GM23248 (cell line): ENCODE results near the gene P3H3. TPM values are rescaled to one million over a fixed set of nuclear protein-coding genes. Genes with fewer than 3 reads are reported as not detected.

ENCODE experiments used
- DNase-seq: peaks from one replicate; pipeline ENCODE4 v3.0.0-alpha.2; 2015
- H2AFZ ChIP-seq: fragments of 200-600 bp; sonication (generic); 2 replicates; pipeline ENCODE4 v1.6.1; 2016; ENCODE audit warnings: antibody characterized with exemption
- H3F3A ChIP-seq: fragments of 200-600 bp; sonication (generic); 2 replicates; pipeline ENCODE4 v1.6.1; 2016; ENCODE audit warnings: mild to moderate bottlenecking, antibody characterized with exemption, mixed run types; ENCODE audit not compliant: insufficient read depth
- H3K27ac ChIP-seq: fragments of 200-600 bp; sonication (generic); 2 replicates; pipeline ENCODE4 v1.5.1; 2016; ENCODE audit warnings: mild to moderate bottlenecking
- H3K27me3 ChIP-seq: fragments of 200-600 bp; sonication (generic); replicated peaks from 2 replicates; pipeline ENCODE4 v1.6.1; 2016; ENCODE audit warnings: mild to moderate bottlenecking; ENCODE audit not compliant: insufficient read depth
- H3K36me3 ChIP-seq: fragments of 200-600 bp; sonication (generic); 2 replicates; pipeline ENCODE4 v1.6.1; 2016; ENCODE audit warnings: low read depth, mild to moderate bottlenecking
- H3K4me1 ChIP-seq: fragments of 200-600 bp; sonication (generic); 2 replicates; pipeline ENCODE4 v1.6.1; 2016; ENCODE audit warnings: mild to moderate bottlenecking; ENCODE audit not compliant: insufficient read depth
- H3K4me2 ChIP-seq: fragments of 200-600 bp; sonication (generic); one replicate; pipeline ENCODE4 v1.6.1; 2016; ENCODE audit warnings: mild to moderate bottlenecking; ENCODE audit not compliant: unreplicated experiment
- H3K4me3 ChIP-seq: fragments of 200-600 bp; sonication (generic); 2 replicates; pipeline ENCODE4 v1.5.1; 2016; ENCODE audit warnings: mild to moderate bottlenecking
- H3K79me2 ChIP-seq: fragments of 200-600 bp; sonication (generic); 2 replicates; pipeline ENCODE4 v1.6.1; 2016; ENCODE audit warnings: mild to moderate bottlenecking; ENCODE audit not compliant: insufficient read depth
- H3K9ac ChIP-seq: fragments of 200-600 bp; sonication (generic); 2 replicates; pipeline ENCODE4 v1.6.1; 2016; ENCODE audit warnings: mild to moderate bottlenecking
- H3K9me2 ChIP-seq: fragments of 200-600 bp; sonication (generic); 2 replicates; pipeline ENCODE4 v1.6.1; 2016; ENCODE audit warnings: mixed run types, mild to moderate bottlenecking, moderate library complexity; ENCODE audit not compliant: insufficient read depth
- H3K9me3 ChIP-seq: fragments of 200-600 bp; sonication (generic); one replicate; pipeline ENCODE4 v1.6.1; 2017; ENCODE audit warnings: low read depth
- H4K20me1 ChIP-seq: fragments of 200-600 bp; sonication (generic); 2 replicates; pipeline ENCODE4 v1.6.0; 2016; ENCODE audit not compliant: insufficient read depth
- EZH2 ChIP-seq: fragments of 200-600 bp; sonication (generic); IDR thresholded peaks from 2 replicates; pipeline ENCODE4 v1.6.1; 2018; ENCODE audit warnings: antibody characterized with exemption, mild to moderate bottlenecking; ENCODE audit not compliant: insufficient read depth, poor library complexity, severe bottlenecking
- EZH2phosphoT487 ChIP-seq: fragments of 200-600 bp; sonication (generic); IDR thresholded peaks from 2 replicates; pipeline ENCODE4 v1.6.1; 2018; ENCODE audit warnings: antibody characterized with exemption, moderate library complexity, mild to moderate bottlenecking, low read depth; ENCODE audit not compliant: insufficient read depth
- WGBS, 2 experiments: methylation state at CpG; one replicate each; pipeline ENCODE4 v1.1.6; 2015 to 2017; ENCODE audit warnings: low lambda C conversion rate in 2 of 2, low coverage in 1 of 2; ENCODE audit errors: missing lambda C conversion rate in 2 of 2; 5-methylcytosine and 5-hydroxymethylcytosine counted together
- in situ Hi-C: fragments of 300-500 bp; cut with MboI; formaldehyde crosslinking; loops from 2 replicates; pipeline ENCODE4 v1.15.0; 2020
- polyA plus RNA-seq: library from polyadenylated mRNA; unstranded; fragments of >200 nt; fragmentation: Nextera tagmentation; extraction: Ambion mirVana; gene quantifications from 2 replicates; pipeline ENCODE4 v1.2.1, GENCODE V29; 2016
- total RNA-seq: library from RNA; depleted of rRNA; stranded (reverse); fragments of >200 nt; shearing (Covaris generic); gene quantifications from 2 replicates; pipeline ENCODE4 v1.2.3, GENCODE V29; 2014; rRNA removed

The P3H3 gene, protein sequence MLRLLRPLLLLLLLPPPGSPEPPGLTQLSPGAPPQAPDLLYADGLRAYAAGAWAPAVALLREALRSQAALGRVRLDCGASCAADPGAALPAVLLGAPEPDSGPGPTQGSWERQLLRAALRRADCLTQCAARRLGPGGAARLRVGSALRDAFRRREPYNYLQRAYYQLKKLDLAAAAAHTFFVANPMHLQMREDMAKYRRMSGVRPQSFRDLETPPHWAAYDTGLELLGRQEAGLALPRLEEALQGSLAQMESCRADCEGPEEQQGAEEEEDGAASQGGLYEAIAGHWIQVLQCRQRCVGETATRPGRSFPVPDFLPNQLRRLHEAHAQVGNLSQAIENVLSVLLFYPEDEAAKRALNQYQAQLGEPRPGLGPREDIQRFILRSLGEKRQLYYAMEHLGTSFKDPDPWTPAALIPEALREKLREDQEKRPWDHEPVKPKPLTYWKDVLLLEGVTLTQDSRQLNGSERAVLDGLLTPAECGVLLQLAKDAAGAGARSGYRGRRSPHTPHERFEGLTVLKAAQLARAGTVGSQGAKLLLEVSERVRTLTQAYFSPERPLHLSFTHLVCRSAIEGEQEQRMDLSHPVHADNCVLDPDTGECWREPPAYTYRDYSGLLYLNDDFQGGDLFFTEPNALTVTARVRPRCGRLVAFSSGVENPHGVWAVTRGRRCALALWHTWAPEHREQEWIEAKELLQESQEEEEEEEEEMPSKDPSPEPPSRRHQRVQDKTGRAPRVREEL
- total RNA-seq (32.5 and 43.0 TPM in 2 replicates), polyA plus RNA-seq (37.6 and 39.1 TPM in 2 replicates)

DNA sequence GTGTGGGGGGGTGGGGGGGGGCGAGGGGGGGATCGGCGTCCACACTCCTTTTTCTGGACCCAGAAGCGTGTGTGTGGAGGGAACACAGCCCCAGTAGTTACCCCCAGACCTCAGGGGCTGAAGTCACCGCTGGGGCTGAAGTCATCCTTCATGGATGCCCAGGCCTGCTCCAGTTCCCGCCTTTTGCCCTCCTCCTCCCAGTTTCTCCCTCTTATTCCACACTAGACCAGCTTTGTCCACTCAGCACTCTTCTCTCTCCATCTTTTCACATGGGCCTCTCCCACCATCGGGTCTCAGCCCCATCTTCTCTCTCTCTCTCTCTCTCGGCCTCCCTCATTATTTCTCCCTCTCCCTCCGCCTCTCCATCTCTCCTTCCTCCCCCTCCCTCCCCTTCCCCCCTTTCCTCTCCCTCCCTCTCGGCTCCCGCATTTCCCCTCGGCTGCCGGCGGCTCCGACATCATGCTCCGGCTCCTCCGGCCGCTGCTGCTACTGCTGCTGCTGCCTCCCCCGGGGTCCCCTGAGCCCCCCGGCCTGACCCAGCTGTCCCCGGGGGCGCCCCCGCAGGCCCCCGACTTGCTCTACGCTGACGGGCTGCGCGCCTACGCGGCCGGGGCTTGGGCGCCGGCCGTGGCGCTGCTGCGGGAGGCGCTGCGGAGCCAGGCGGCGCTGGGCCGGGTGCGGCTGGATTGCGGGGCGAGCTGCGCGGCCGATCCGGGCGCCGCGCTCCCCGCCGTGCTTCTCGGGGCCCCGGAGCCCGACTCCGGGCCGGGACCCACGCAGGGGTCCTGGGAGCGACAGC lies at the start of gene P3H3:
Gene P3H3 (plus strand): TSS at position 426 of the 799 bp plus-strand sequence. CDS start 34 bp downstream, at position 460.
- Histone ChIP-seq H3K4me1 (peaks cover 23% of the 10 kb centered on the region), H2AFZ (peak within 1 kb of the TSS; percentile 70), H3K27me3 (peaks cover 2% of the 10 kb centered on the region; the same call in 1 of the 2 replicates), H3F3A (no peaks in the 10 kb centered on the region; the same call in 1 of the 2 replicates), H3K9me2 (no peaks in the 10 kb centered on the region), H3K36me3 (0 out of 2 replicates have a peak, but pooled peaks cover 4% of the 10 kb centered on the region), H3K4me3 (peak within 1 kb of the TSS; percentile 87), H3K79me2 (peaks cover 25% of the 10 kb centered on the region), H3K27ac (peak within 1 kb of the TSS; percentile 74), H4K20me1 (no peaks in the 10 kb centered on the region), H3K9me3 (no peaks in the 10 kb centered on the region), H3K9ac (peak within 1 kb of the TSS; percentile 96), H3K4me2 (peak within 1 kb of the TSS; percentile 89)
- no peak for TF ChIP-seq EZH2phosphoT487
- no peak for TF ChIP-seq EZH2
- in situ Hi-C loops, result no loop called here
- 1% methylated on average over 27 to 52 of the region's 60 CpGs for WGBS, 2 experiments
- peak; percentile 76 for DNase-seq

DNA sequence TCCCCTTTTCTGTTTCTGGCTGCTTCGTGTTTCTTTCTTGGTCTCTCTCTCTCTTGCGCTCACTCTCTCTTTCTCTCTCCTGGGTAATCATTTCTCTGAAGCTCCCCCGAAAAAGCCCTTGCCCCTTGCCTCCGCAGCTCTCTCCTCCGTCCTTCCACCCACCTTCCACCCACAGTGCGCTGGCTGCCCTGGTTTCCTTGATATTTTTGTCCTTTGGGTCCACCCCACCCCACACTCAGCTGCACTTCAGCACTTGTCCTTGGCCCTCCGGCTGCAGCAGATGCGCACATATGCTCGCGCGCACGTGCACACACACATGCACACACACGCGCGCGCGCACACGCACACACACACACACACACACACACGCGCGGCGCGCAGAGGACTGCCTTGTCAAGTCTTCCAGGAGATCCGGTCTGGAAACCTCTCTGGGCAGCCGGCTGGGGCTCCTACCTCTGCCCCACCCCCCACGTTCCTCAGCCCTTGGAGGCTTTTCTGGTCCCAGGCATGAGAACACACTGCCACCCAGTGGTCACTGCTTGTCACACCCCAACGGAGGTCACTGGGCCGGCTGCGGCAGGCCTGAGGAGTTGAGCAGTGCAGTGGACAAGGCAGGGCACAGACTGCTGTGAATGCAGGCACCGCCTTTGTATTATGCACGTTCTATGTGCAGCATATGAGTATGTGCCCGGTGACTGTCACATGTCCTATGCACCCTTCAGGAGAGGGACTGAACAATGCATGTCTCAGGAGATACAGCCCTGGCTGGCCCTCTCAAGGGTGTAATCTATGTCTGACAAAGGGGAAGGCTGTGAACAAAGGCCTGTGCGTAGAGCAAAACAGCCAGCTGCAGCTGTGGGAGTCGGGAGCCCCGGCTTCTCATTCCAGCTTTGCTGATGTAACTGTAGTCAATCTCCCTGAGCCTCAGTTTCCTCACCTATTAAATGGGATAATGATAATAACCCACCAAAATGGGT lies 49.3 kb upstream of the P3H3 start:
- WGBS, 2 experiments, result 3 to 4% methylated on average over 33 to 35 of the region's 35 CpGs
- no peaks in the 10 kb centered on the region for H3K79me2 ChIP-seq
- in situ Hi-C loops, result no loop called here

DNA sequence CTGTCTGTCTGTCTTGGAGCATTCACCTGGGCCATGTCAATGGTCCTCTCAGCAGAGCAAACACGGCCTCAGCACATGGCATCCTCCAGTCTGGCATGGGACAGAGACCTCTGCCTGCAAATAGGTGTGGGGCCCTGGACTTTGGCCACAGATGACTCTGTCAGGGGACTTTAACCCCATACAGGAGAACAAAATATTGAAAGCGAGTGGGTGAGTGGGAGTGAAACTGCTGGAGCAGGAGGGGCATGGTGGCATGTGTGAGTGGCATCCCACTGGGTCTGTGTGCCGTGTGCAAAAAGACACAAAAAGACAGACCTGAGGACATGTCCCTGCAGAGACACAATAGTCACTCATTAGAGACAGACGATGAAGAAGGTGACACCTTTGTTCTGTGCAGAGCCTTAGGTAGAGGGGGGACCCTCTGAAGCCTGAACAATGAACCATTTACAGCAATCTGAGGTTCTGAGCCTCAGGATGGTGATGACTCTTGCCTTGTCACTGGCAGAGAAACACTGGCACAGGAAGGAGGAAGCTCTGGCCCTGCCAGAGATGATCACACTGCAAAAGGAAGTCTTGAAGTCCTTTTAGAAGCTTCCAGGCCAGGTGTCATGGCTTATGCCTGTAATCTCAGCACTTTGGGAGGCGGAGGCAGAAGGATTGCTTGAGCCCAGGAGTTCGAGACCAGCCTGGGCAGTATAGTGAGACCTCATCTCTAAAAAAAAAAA lies 48.3 kb upstream of the P3H3 start:
- in situ Hi-C loops, result no loop called here
- no peak overlapping the region for H3K27ac ChIP-seq
- H4K20me1 ChIP-seq, result no peaks in the 10 kb centered on the region
- H3K4me2 ChIP-seq, result no peak overlapping the region
- H3K9me3 ChIP-seq, result no peaks in the 10 kb centered on the region
- no peak for DNase-seq
- no peak overlapping the region for H2AFZ ChIP-seq
- H3K79me2 ChIP-seq, result no peaks in the 10 kb centered on the region
- peaks cover 6% of the 10 kb centered on the region for H3K4me1 ChIP-seq
- H3K27me3 ChIP-seq, result no peaks in the 10 kb centered on the region
- 60 to 65% methylated on average over 6 of the region's 6 CpGs for WGBS, 2 experiments
- H3K9ac ChIP-seq, result no peak overlapping the region
- H3F3A ChIP-seq, result peaks cover 3% of the 10 kb centered on the region; the same call in 1 of the 2 replicates
- H3K36me3 ChIP-seq, result no peaks in the 10 kb centered on the region
- H3K4me3 ChIP-seq, result no peak overlapping the region
- no peaks in the 10 kb centered on the region for H3K9me2 ChIP-seq
- no peak for TF ChIP-seq EZH2phosphoT487
- TF ChIP-seq EZH2, result no peak

More for the DNA sequence above, 49.3 kb upstream of the P3H3 start:
- Histone ChIP-seq H3K27ac (0 out of 2 replicates have a peak overlapping the region, but pooled peaks have one; percentile 1), H3K27me3 (no peaks in the 10 kb centered on the region), H3F3A (peaks cover 3% of the 10 kb centered on the region; the same call in 1 of the 2 replicates), H3K4me3 (peak overlapping the region; percentile 75), H3K4me2 (peak overlapping the region; percentile 92), H3K36me3 (no peaks in the 10 kb centered on the region), H3K9me2 (no peaks in the 10 kb centered on the region), H4K20me1 (no peaks in the 10 kb centered on the region), H2AFZ (peak overlapping the region; percentile 76), H3K9ac (peak overlapping the region; percentile 57), H3K9me3 (no peaks in the 10 kb centered on the region), H3K4me1 (peaks cover 6% of the 10 kb centered on the region)
- DNase-seq, result peak; percentile 96
- TF ChIP-seq EZH2 (no peak), EZH2phosphoT487 (no peak)
